Measurements from ENCODE around the gene DPY19L1.
"Not testable (repeated sequence)": the region's sequence is repeated elsewhere in the genome, so short reads cannot be mapped to it uniquely, and the experiment has no call there.

DPY19L1 gene

GRCh38 chr7:35030848-35031247 lies 6.4 kb downstream of the DPY19L1 start:
- no peak for DNase-seq

DNA sequence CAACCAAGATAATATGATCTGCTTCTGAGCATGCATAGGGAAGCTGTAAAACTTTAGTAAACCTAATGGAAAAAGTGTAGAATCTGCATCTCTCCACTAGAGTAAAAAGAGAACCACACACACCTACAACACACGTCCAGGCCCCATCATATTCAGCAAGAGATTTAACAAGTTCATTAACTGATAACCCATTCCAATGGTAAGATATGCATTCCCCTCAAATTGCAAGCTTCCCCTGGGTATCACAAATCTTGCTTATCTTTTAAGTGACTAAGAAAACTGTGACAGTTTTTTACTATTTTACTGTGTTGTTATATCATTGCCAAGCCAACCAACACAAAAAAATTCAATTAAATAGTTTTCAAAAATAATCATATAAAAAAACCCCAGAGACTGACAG lies 8.0 kb downstream of the DPY19L1 start:
- DNase-seq: no peak

GRCh38 chr7:35026150-35026549 lies 11.1 kb downstream of the DPY19L1 start:
- peak; percentile 30 for DNase-seq

GRCh38 chr7:35025369-35025870 lies 11.9 kb downstream of the DPY19L1 start:
- DNase-seq: peak; percentile 93

DNA sequence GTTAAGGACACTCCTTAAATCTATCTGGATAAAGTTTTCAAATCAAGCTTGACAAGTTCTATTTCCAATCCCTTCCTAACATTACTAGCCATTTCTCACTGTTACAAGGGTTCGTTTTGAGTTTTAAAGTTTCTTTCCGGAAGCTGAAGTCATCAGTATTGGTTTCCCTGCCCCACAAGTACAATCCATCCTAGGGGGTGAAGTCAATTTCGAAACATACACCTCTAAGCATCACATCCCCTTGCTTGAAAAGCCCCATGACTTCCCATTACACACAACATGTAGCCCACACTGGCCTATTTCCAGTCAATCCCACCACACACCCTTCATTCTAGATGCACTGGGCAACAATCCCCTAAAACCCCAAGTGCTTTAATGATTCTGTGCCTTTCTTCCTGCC lies 13.0 kb downstream of the DPY19L1 start:
- DNase-seq: no peak

- DNase-seq: no peak
These were observed 14.6 kb downstream of the DPY19L1 start for GRCh38 chr7:35022725-35023124.

DNA sequence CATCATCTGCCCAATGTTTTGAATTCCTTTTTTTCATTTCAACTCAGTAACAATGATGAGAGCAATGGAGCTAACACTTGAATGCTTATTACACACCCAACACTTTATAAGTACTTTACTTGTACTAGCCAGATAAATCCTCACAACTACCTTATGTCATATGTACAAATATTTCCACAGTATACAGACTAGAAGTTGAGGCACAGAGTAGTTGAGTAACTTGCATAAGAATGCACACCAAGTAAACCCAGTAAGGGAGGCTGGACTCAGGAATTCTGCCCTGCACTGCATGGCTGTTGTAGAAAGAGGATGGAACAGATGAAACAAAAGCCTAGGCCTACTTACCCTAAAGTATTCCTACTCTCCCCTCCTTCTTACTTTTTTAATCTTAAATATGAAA lies 15.8 kb downstream of the DPY19L1 start:
- peak; percentile 10 for DNase-seq

DNA sequence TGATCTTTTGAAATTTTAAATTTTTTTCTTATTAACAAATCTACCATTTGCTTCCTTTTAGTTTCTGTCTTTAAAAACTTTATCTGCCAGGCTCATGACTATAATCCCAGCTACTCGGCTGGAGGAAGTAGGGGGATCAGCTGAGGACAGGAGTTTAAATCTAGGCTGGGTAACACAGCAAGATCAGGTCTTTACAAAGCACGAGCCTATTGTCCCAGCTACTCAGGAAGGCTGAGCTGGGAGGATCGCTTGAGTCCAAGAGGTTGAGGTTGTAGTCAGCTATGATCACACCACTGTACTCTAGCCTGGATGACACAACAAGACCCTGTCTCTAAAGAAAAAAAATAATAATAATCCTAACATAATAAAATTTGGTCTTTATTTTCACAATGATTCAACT lies 17.5 kb downstream of the DPY19L1 start:
- peak; percentile 69 for DNase-seq

- DNase-seq: no peak
These were observed 18.0 kb downstream of the DPY19L1 start for GRCh38 chr7:35019179-35019729.

- DNase-seq: no peak
These were observed 21.9 kb downstream of the DPY19L1 start for GRCh38 chr7:35015346-35015859.

DNA sequence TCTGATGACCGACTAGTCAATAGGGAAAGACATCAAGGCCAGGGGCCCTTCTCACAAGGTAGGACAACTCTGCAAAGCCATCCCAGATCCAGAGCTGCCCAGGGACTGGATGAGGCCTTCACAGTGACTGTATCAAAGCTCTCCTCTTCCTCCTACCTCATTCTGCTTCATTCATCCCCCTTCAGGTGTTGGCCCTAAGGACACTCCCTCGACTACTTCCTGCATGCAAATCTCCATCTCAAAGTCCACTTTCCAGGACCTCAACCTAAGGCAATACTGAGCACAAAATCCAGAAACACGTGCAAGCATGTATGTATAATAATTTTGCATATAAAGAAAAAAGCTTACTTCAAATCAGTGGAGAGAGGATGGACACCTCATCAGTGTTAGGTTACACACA lies 25.1 kb downstream of the DPY19L1 start:
- DNase-seq: no peak

GRCh38 chr7:35011085-35011484 lies 26.2 kb downstream of the DPY19L1 start:
- DNase-seq: no peak

DNA sequence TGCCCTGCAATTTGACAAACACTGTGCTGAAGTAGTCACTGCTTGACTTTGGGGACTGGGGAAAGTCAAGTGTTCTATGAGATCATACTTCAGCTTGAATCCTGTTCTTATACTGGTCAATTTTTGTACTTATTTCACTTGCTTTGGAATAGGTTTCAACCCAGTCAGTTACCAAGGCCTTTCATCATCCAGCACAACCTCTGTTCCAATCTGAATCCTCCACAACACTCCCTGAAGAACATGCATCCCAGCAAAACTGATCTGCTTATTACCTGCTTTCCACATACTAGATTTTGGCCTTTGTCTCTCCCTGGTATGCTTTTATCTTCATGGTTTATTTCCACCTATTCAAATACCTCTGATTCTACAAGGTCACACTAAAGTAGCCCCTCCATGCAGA lies 29.5 kb downstream of the DPY19L1 start:
- no peak for DNase-seq

- DNase-seq: no peak
These were observed 32.7 kb downstream of the DPY19L1 start for GRCh38 chr7:35004531-35005095.

DNA sequence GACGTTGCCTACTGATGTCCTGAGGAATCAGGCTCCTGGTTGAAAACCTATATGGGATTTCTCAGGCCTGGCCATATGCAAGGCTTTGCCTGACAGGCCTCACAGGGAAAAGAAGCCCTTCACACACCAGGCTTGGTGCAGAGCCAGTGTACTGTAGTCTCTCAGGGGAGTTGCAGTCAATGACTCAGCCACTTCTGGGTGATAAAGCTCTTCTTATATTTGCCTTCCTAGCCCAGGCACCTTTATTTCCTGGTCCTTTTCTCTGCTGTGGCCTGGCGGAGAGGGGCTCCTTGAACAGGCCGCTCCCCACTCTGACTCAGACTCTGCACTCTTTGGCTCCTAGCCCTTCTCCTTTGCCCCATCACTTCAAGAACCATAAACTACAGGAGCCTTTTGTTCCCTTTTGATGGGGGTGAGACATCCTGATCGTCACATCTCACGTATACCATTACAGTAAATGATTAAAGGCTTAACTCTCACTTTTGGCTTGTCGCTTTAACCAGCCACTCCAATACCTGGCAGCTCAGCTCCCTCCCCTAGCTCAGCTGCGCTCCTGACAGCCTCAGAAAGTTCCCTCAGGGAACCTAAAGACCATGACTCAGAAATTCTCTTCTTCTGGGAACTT lies 33.5 kb downstream of the DPY19L1 start:
- peak; percentile 26 for DNase-seq

GRCh38 chr7:35003177-35003650 lies 34.1 kb downstream of the DPY19L1 start:
- not testable (repeated sequence) for DNase-seq

DNA sequence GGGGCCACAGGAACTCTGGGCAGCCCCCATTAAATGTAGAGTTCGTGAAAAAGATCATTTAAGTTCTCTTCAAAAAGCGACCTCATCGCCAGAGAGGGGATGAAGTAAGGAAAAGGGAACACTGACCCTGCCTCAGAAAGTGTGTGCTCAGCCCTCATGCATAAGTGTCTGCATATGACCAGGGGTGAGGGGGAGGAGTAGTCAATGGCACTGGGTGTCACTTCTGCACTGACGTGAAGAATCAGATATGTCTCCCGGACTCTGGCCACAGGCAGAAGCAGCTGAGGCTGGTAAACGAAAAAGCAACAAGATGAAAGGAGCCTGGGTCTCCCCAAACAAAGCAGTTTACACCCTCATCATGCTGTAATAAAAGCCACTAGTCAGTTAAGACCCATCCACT lies 39.0 kb downstream of the DPY19L1 start:
- DNase-seq: not testable (repeated sequence)

DNA sequence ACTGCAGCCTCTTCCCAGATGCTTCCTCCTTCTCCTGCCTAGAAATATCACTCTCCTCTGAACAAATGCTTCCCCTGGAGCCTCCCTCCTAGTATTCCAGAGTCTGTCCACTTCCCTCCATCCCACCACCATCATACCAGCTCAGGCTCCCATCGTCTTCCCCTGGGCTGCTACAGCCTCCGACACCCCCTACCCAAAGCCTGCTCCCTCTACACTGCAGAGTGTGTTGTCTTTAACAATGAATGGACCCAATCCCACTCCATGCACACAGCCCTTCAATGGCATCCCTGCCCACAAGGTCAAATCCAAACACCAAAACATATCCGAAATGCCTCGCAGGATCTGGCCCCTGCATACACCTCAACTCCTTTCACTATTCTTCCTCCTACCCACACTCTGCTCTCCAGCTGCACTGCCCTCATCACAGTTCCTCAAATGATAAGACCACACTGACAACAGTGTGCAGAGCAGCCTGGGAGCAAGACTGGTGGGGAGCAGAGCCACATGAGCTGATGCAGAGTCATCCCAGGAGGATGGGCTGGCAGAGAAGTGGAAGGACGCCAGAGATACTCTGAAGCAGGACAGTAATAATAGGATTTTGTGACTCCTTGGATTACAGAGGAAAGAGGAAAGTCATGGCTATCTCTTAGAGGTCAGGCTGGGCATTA lies 40.7 kb downstream of the DPY19L1 start:
- not testable (repeated sequence) for DNase-seq

- no peak for DNase-seq
These were observed 41.5 kb downstream of the DPY19L1 start for GRCh38 chr7:34995757-34996156.

- DNase-seq: no peak
These were observed 45.1 kb downstream of the DPY19L1 start for GRCh38 chr7:34991938-34992840.

GRCh38 chr7:34988442-34989125 lies 48.7 kb downstream of the DPY19L1 start:
- not testable (repeated sequence) for DNase-seq

DNA sequence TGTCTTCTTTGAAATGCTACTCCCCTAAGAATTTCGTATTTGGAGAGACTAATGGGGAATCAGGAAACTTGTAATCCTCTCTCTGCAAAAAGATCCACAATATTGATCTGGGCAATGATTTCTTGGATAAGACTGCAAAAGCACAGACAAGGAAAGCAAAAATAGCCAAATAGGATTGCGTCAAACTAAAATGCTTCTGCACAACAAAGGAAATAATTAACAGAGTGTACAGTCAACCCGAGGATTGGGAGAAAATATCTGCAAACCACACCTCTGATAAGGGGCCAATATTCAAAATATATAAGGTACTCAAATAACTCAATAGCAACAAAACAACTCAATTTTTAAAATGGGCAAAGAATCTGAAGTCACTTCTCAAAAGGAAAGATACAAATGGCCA lies 52.1 kb downstream of the DPY19L1 start:
- DNase-seq: not testable (repeated sequence)
